WTC11 (cell line): ENCODE data around the gene KLHL25. TPM values are rescaled to one million over a fixed set of nuclear protein-coding genes. Genes with fewer than 3 reads are reported as not detected.

Experiments used
- ATAC-seq: fragments of 200-7000 bp; cut with Tn5 transposase; 2 replicates; pipeline ENCODE4 v1.10.0; 2021; ENCODE audit warnings: mild to moderate bottlenecking, moderate library complexity
- CTCF ChIA-PET: fragments of 300-600 bp; sonication (Branson Sonifier 250); formaldehyde crosslinking; loops from one replicate; lab custom pipeline; 2021; ENCODE audit warnings: antibody characterized with exemption; lab: Charles Lee
- POLR2A ChIA-PET: fragments of 350-600 bp; sonication (Branson Sonifier 250); formaldehyde crosslinking; loops from one replicate; lab custom pipeline; 2021; ENCODE audit warnings: antibody characterized with exemption; lab: Charles Lee
- DNase-seq: peaks from one replicate; pipeline ENCODE4 v3.0.0; 2021; ENCODE audit warnings: low spot score
- H3K27ac Mint-ChIP-seq: 2 replicates; pipeline ENCODE4 v1.8.0; 2021; ENCODE audit warnings: mixed read lengths
- H3K27me3 Mint-ChIP-seq: 2 replicates; pipeline ENCODE4 v1.8.0; 2021; ENCODE audit warnings: low read depth, mild to moderate bottlenecking, moderate library complexity, mixed read lengths
- H3K36me3 Mint-ChIP-seq: 2 replicates; pipeline ENCODE4 v1.8.0; 2021; ENCODE audit warnings: mixed read lengths
- H3K4me1 Mint-ChIP-seq: 2 replicates; pipeline ENCODE4 v1.8.0; 2022; ENCODE audit warnings: mixed read lengths
- H3K4me3 Mint-ChIP-seq: 2 replicates; pipeline ENCODE4 v1.8.0; 2021; ENCODE audit warnings: mild to moderate bottlenecking, moderate library complexity, mixed read lengths
- H3K9me3 Mint-ChIP-seq: 2 replicates; pipeline ENCODE4 v1.8.0; 2021; ENCODE audit warnings: mixed read lengths
- CBFB ChIP-seq: sonication (generic); formaldehyde crosslinking; IDR thresholded peaks from 2 replicates; pipeline ENCODE4 v1.8.1; 2022; ENCODE audit warnings: mild to moderate bottlenecking, low read depth, missing genetic modification reagents
- CREM ChIP-seq: sonication (generic); formaldehyde crosslinking; IDR thresholded peaks from 2 replicates; pipeline ENCODE4 v1.8.1; 2022; ENCODE audit warnings: mild to moderate bottlenecking, missing genetic modification reagents, moderate library complexity
- ERG ChIP-seq: fragments of 250-450 bp; sonication (Bioruptor Pico); IDR thresholded peaks from 2 replicates; pipeline ENCODE4 v1.8.0; 2021; ENCODE audit warnings: mild to moderate bottlenecking
- HMGA2 ChIP-seq: fragments of 250-450 bp; sonication (Bioruptor Pico); IDR thresholded peaks from 2 replicates; pipeline ENCODE4 v1.4.0; 2021; ENCODE audit warnings: mild to moderate bottlenecking, moderate library complexity
- KAT7 ChIP-seq: sonication (generic); formaldehyde crosslinking; IDR thresholded peaks from 2 replicates; pipeline ENCODE4 v1.8.1; 2023; ENCODE audit warnings: missing genetic modification reagents, mild to moderate bottlenecking, borderline replicate concordance
- MXD4 ChIP-seq: fragments of 250-450 bp; sonication (Bioruptor Pico); IDR thresholded peaks from 2 replicates; pipeline ENCODE4 v1.8.0; 2021; ENCODE audit warnings: mild to moderate bottlenecking, moderate library complexity, borderline replicate concordance
- NFATC4 ChIP-seq: fragments of 250-450 bp; sonication (Bioruptor Pico); IDR thresholded peaks from 2 replicates; pipeline ENCODE4 v1.9.0; 2021; ENCODE audit warnings: mild to moderate bottlenecking
- NR2C2 ChIP-seq: sonication (generic); formaldehyde crosslinking; IDR thresholded peaks from 2 replicates; pipeline ENCODE4 v1.8.0; 2022; ENCODE audit warnings: mild to moderate bottlenecking, missing genetic modification reagents
- NR3C1 ChIP-seq: sonication (generic); formaldehyde crosslinking; conservative IDR thresholded peaks from 2 replicates; pipeline ENCODE4 v1.8.1; 2023; ENCODE audit warnings: low read depth, mild to moderate bottlenecking, missing genetic modification reagents
- PRRX2 ChIP-seq: fragments of 250-450 bp; sonication (Bioruptor Pico); IDR thresholded peaks from 2 replicates; pipeline ENCODE4 v1.8.0; 2021; ENCODE audit warnings: mild to moderate bottlenecking
- RORB ChIP-seq: fragments of 250-450 bp; sonication (Bioruptor Pico); IDR thresholded peaks from 2 replicates; pipeline ENCODE4 v1.9.0; 2021; ENCODE audit warnings: mild to moderate bottlenecking
- SOX15 ChIP-seq: fragments of 250-450 bp; sonication (Bioruptor Pico); IDR thresholded peaks from 2 replicates; pipeline ENCODE4 v1.9.0; 2021; ENCODE audit warnings: mild to moderate bottlenecking
- SP1 ChIP-seq: sonication (generic); formaldehyde crosslinking; conservative IDR thresholded peaks from 2 replicates; pipeline ENCODE4 v1.8.1; 2022; ENCODE audit warnings: missing genetic modification reagents
- TEAD1 ChIP-seq: sonication (generic); formaldehyde crosslinking; IDR thresholded peaks from 2 replicates; pipeline ENCODE4 v1.8.0; 2022; ENCODE audit warnings: mild to moderate bottlenecking, missing genetic modification reagents
- USF2 ChIP-seq: sonication (generic); formaldehyde crosslinking; IDR thresholded peaks from 2 replicates; pipeline ENCODE4 v1.8.1; 2023; ENCODE audit warnings: mild to moderate bottlenecking, missing genetic modification reagents, moderate library complexity
- ZNF121 ChIP-seq: sonication (generic); formaldehyde crosslinking; IDR thresholded peaks from 2 replicates; pipeline ENCODE4 v1.8.0; 2023; ENCODE audit warnings: missing genetic modification reagents
- ZNF138 ChIP-seq: sonication (generic); formaldehyde crosslinking; conservative IDR thresholded peaks from 2 replicates; pipeline ENCODE4 v1.8.1; 2022; ENCODE audit warnings: mild to moderate bottlenecking, moderate library complexity, missing genetic modification reagents
- ZNF263 ChIP-seq: sonication (generic); formaldehyde crosslinking; IDR thresholded peaks from 2 replicates; pipeline ENCODE4 v1.8.1; 2022; ENCODE audit warnings: low read depth, mild to moderate bottlenecking, moderate library complexity, missing genetic modification reagents
- ZNF396 ChIP-seq: fragments of 250-450 bp; sonication (Bioruptor Pico); IDR thresholded peaks from 2 replicates; pipeline ENCODE4 v1.8.0; 2021; ENCODE audit warnings: mild to moderate bottlenecking, moderate library complexity, borderline replicate concordance
- total RNA-seq: library from RNA; stranded (reverse); gene quantifications from 3 replicates; pipeline ENCODE4 v1.2.3, GENCODE V29; 2021

KLHL25 gene
- total RNA-seq, 1 experiment from 2014 or later: 14.1 TPM

GRCh38 chr15:85725564-85725963 lies 69.2 kb downstream of the KLHL25 start:
- H3K9me3 Mint-ChIP-seq: no peaks in the 10 kb centered on the region
- ATAC-seq (no peak), DNase-seq (no peak)
- peaks cover 31% of the 10 kb centered on the region for H3K36me3 Mint-ChIP-seq
- H3K4me3 Mint-ChIP-seq: no peak overlapping the region
- CTCF ChIA-PET: no interaction called here
- H3K27ac Mint-ChIP-seq: no peak overlapping the region
- no peaks in the 10 kb centered on the region for H3K4me1 Mint-ChIP-seq
- TF ChIP-seq SOX15 (CRISPR knock-in tag): no peak
- TF ChIP-seq, all 79 proteins: peak for 0
- H3K27me3 Mint-ChIP-seq: no peaks in the 10 kb centered on the region
- POLR2A ChIA-PET: no interaction called here

GRCh38 chr15:85725019-85725418 lies 69.7 kb downstream of the KLHL25 start:
- Mint-ChIP-seq H3K27ac (no peak overlapping the region), H3K4me1 (no peaks in the 10 kb centered on the region), H3K27me3 (no peaks in the 10 kb centered on the region), H3K36me3 (peaks cover 28% of the 10 kb centered on the region), H3K4me3 (no peak overlapping the region), H3K9me3 (no peaks in the 10 kb centered on the region)
- ATAC-seq: no peak
- TF ChIP-seq SP1: no peak
- no peak for TF ChIP-seq ERG (CRISPR knock-in tag)
- no peak for TF ChIP-seq ZNF121 (CRISPR knock-in tag)
- no peak for TF ChIP-seq PRRX2 (CRISPR knock-in tag)
- POLR2A ChIA-PET: no interaction called here
- no peak for DNase-seq
- CTCF ChIA-PET: no interaction called here

- TF ChIP-seq CREM (no peak), HMGA2 (CRISPR knock-in tag) (no peak), KAT7 (CRISPR knock-in tag) (no peak), NR3C1 (no peak), NFATC4 (no peak), ZNF138 (CRISPR knock-in tag) (no peak), USF2 (CRISPR knock-in tag) (no peak), NR2C2 (CRISPR knock-in tag) (no peak), TEAD1 (CRISPR knock-in tag) (no peak), ZNF263 (CRISPR knock-in tag) (no peak), ERG (CRISPR knock-in tag) (no peak), ZNF396 (CRISPR knock-in tag) (no peak), RORB (CRISPR knock-in tag) (no peak), CBFB (CRISPR knock-in tag) (no peak), MXD4 (CRISPR knock-in tag) (no peak)
- DNase-seq (no peak), ATAC-seq (no peak)
- no peaks in the 10 kb centered on the region for H3K9me3 Mint-ChIP-seq
- CTCF ChIA-PET: no interaction called here
- no peak overlapping the region for H3K4me3 Mint-ChIP-seq
- POLR2A ChIA-PET: no interaction called here
- peaks cover 28% of the 10 kb centered on the region for H3K36me3 Mint-ChIP-seq
- H3K4me1 Mint-ChIP-seq: no peaks in the 10 kb centered on the region
- no peaks in the 10 kb centered on the region for H3K27me3 Mint-ChIP-seq
- no peak overlapping the region; the same call in 1 of the 2 replicates for H3K27ac Mint-ChIP-seq
Observed at GRCh38 chr15:85723960-85724945, 70.5 kb downstream of the KLHL25 start.
